Uterus (tissue), 4 donors: ENCODE data around the gene COL5A2. TPM values are rescaled to one million over a fixed set of nuclear protein-coding genes. Genes with fewer than 3 reads are reported as not detected.

Source experiments
- DNase-seq, 2 donors: peaks; one replicate each; pipeline ENCODE4 v3.0.0-alpha.2; 2019 to 2020
- H3K27ac ChIP-seq, 2 donors: fragments of 200-600 bp; sonication (generic); 1 replicate in 1 of 2; 2 replicates in 1 of 2; pipeline ENCODE4 v1.5.1; 2016 to 2018
- H3K27me3 ChIP-seq, 2 donors: fragments of 200-600 bp; sonication (generic); one replicate each; pipeline ENCODE4 v1.5.1; 2018 to 2019; ENCODE audit warnings: control low read depth in 1 of 2
- H3K36me3 ChIP-seq, 2 donors: fragments of 200-600 bp; sonication (generic); one replicate each; pipeline ENCODE4 v1.5.1; 2019; ENCODE audit warnings: control low read depth in 1 of 2
- H3K4me1 ChIP-seq, 2 donors: fragments of 200-600 bp; sonication (generic); one replicate each; pipeline ENCODE4 v1.5.1; 2018 to 2019; ENCODE audit warnings: control low read depth in 1 of 2
- H3K4me3 ChIP-seq, 2 donors: fragments of 200-600 bp; sonication (generic); 1 replicate in 1 of 2; 2 replicates in 1 of 2; pipeline ENCODE4 v1.5.1; 2018 to 2019; ENCODE audit warnings: mild to moderate bottlenecking in 1 of 2
- H3K9me3 ChIP-seq, 2 donors: fragments of 200-600 bp; sonication (generic); one replicate each; pipeline ENCODE4 v1.5.1; 2019; ENCODE audit warnings: control low read depth in 1 of 2
- CTCF ChIP-seq, 4 experiments: fragments of 200-600 bp in 2 of 4; fragments of 450-650 bp in 2 of 4; sonication (generic) in 2 of 4; IDR thresholded peaks; one replicate each; pipeline ENCODE4 v1.5.1; 2016 to 2019; ENCODE audit warnings: antibody characterized with exemption in 4 of 4, mild to moderate bottlenecking in 2 of 4, moderate library complexity in 1 of 4
- POLR2A ChIP-seq, 2 donors: fragments of 450-650 bp; IDR thresholded peaks; one replicate each; pipeline ENCODE4 v1.6.1; 2016; ENCODE audit warnings: antibody characterized with exemption in 2 of 2, mild to moderate bottlenecking in 1 of 2, moderate library complexity in 1 of 2
- intact Hi-C: fragments of 100-400 bp; cut with DNase I; formaldehyde crosslinking; loops from one replicate; pipeline ENCODE4 v1.15.1; 2023; ENCODE audit warnings: low total_unique reads
- total RNA-seq, 4 donors: library from RNA; depleted of rRNA in 3 of 4; stranded (reverse); fragments of >200 nt in 3 of 4; gene quantifications; one replicate each; pipeline versions ENCODE4 v1.1.0 to v1.2.4, GENCODE V29; 2014 to 2023
- donor health status: DM: yes; HTN: yes; CAD: no.

The COL5A2 gene
- total RNA-seq, 4 donors from 2014 or later = 15.0 to 908 (median 33.3) TPM

GRCh38 chr2:189015359-189015758, 164.2 kb downstream of the COL5A2 start:
- Histone ChIP-seq H3K4me1 (no peaks in the 10 kb centered on the region), H3K27ac (peak overlapping the region in 1 of 2 donors; percentile 12), H3K27me3 (no peaks in the 10 kb centered on the region), H3K4me3 (no peak overlapping the region), H3K36me3 (no peaks in the 10 kb centered on the region), H3K9me3 (no peaks in the 10 kb centered on the region)
- TF ChIP-seq CTCF (IDR thresholded peaks at IDR 0.05) (no peak), POLR2A (IDR thresholded peaks at IDR 0.05) (no peak)
- DNase-seq = no peak
- intact Hi-C loops = no loop called here

- no peaks in the 10 kb centered on the region for H3K27me3 ChIP-seq
- no peaks in the 10 kb centered on the region for H3K4me1 ChIP-seq
- H3K36me3 ChIP-seq = no peaks in the 10 kb centered on the region
- no peak for TF ChIP-seq CTCF (IDR thresholded peaks at IDR 0.05)
- TF ChIP-seq POLR2A (IDR thresholded peaks at IDR 0.05) = no peak
- H3K4me3 ChIP-seq = no peak overlapping the region
- DNase-seq = no peak
- H3K27ac ChIP-seq = peak overlapping the region; percentile 39
- intact Hi-C loops = no loop called here
- no peaks in the 10 kb centered on the region for H3K9me3 ChIP-seq
Measured at GRCh38 chr2:189014449-189015138, 165.0 kb downstream of the COL5A2 start.

- no peaks in the 10 kb centered on the region for H3K27me3 ChIP-seq
- H3K4me1 ChIP-seq = no peaks in the 10 kb centered on the region
- no peak overlapping the region for H3K4me3 ChIP-seq
- no peaks in the 10 kb centered on the region for H3K9me3 ChIP-seq
- DNase-seq = no peak
- intact Hi-C loops = no loop called here
- no peak for TF ChIP-seq CTCF (IDR thresholded peaks at IDR 0.05)
- no peak for TF ChIP-seq POLR2A (IDR thresholded peaks at IDR 0.05)
- peak overlapping the region; percentile 39 for H3K27ac ChIP-seq
- H3K36me3 ChIP-seq = no peaks in the 10 kb centered on the region
Measured at GRCh38 chr2:189013671-189014448, 165.7 kb downstream of the COL5A2 start.

GRCh38 chr2:189013031-189013430, 166.5 kb downstream of the COL5A2 start:
- Histone ChIP-seq H3K27ac (no peak overlapping the region), H3K4me3 (no peak overlapping the region), H3K36me3 (no peaks in the 10 kb centered on the region), H3K9me3 (no peaks in the 10 kb centered on the region), H3K27me3 (no peaks in the 10 kb centered on the region), H3K4me1 (no peaks in the 10 kb centered on the region)
- intact Hi-C loops = no loop called here
- TF ChIP-seq POLR2A (IDR thresholded peaks at IDR 0.05) (no peak), CTCF (IDR thresholded peaks at IDR 0.05) (no peak)
- no peak for DNase-seq

GRCh38 chr2:189012351-189012750, 167.2 kb downstream of the COL5A2 start:
- Histone ChIP-seq H3K4me3 (no peak overlapping the region), H3K4me1 (no peaks in the 10 kb centered on the region), H3K9me3 (no peaks in the 10 kb centered on the region), H3K36me3 (no peaks in the 10 kb centered on the region), H3K27me3 (no peaks in the 10 kb centered on the region), H3K27ac (no peak overlapping the region)
- no peak for DNase-seq
- no peak for TF ChIP-seq CTCF (IDR thresholded peaks at IDR 0.05)
- intact Hi-C loops = no loop called here
